ENCODE measurements around the gene DTD2.
A peak's percentile ranks its signal among the peaks of the same experiment; 100 is the strongest.

DTD2 gene

GRCh38 chr14:31420319-31421111 lies 36.8 kb downstream of the DTD2 start, which contains the start of gene HEATR5A:
Gene HEATR5A (minus strand): TSS chr14:31420550. CDS start chr14:31402975, 17,575 bp downstream.
- no peaks in the 10 kb centered on the region for H3K9me3 ChIP-seq (ENCODE audit: control insufficient read depth in 1 of 2, low read length in 2 of 2)
- peak within 1 kb of the TSS; percentile 95 for H3K27ac ChIP-seq (ENCODE audit: low read length)
- peaks cover 0 to 5% of the 10 kb centered on the region in 2 donors for H3K36me3 ChIP-seq (ENCODE audit: control insufficient read depth in 1 of 2, insufficient read depth in 2 of 2, low read length in 2 of 2)
- H3K4me3 ChIP-seq (ENCODE audit: low read depth in 1 of 2, low read length in 2 of 2) = peak within 1 kb of the TSS; percentile 90 to 99
- peaks cover 4 to 13% of the 10 kb centered on the region in 2 donors for H3K4me1 ChIP-seq (ENCODE audit: control insufficient read depth in 1 of 2, insufficient read depth in 2 of 2, low read length in 2 of 2)
- H3K27me3 ChIP-seq (ENCODE audit: low read depth, low read length) = no peaks in the 10 kb centered on the region

- Histone ChIP-seq H3K36me3 (ENCODE audit: control insufficient read depth in 1 of 2, insufficient read depth in 2 of 2, low read length in 2 of 2) (peaks cover 0 to 5% of the 10 kb centered on the region in 2 donors), H3K9me3 (ENCODE audit: control insufficient read depth in 1 of 2, low read length in 2 of 2) (no peaks in the 10 kb centered on the region), H3K27me3 (ENCODE audit: low read depth, low read length) (no peaks in the 10 kb centered on the region), H3K4me3 (ENCODE audit: low read depth in 1 of 2, low read length in 2 of 2) (peak overlapping the region; percentile 90 to 99), H3K27ac (ENCODE audit: low read length) (peak overlapping the region; percentile 95), H3K4me1 (ENCODE audit: control insufficient read depth in 1 of 2, insufficient read depth in 2 of 2, low read length in 2 of 2) (peaks cover 4 to 13% of the 10 kb centered on the region in 2 donors)
Measured at GRCh38 chr14:31419967-31420318, 37.4 kb downstream of the DTD2 start.

- Histone ChIP-seq H3K4me1 (ENCODE audit: control insufficient read depth in 1 of 2, insufficient read depth in 2 of 2, low read length in 2 of 2) (peaks cover 6 to 15% of the 10 kb centered on the region in 2 donors), H3K9me3 (ENCODE audit: control insufficient read depth in 1 of 2, low read length in 2 of 2) (no peaks in the 10 kb centered on the region), H3K27ac (ENCODE audit: low read length) (peak overlapping the region; percentile 95)
Measured at GRCh38 chr14:31419179-31419966, 37.9 kb downstream of the DTD2 start.

GRCh38 chr14:31418440-31418839 lies 38.9 kb downstream of the DTD2 start:
- Histone ChIP-seq H3K4me3 (ENCODE audit: low read depth in 1 of 2, low read length in 2 of 2) (no peak overlapping the region), H3K27me3 (ENCODE audit: low read depth, low read length) (no peaks in the 10 kb centered on the region), H3K36me3 (ENCODE audit: control insufficient read depth in 1 of 2, insufficient read depth in 2 of 2, low read length in 2 of 2) (peaks cover 0 to 5% of the 10 kb centered on the region in 2 donors), H3K4me1 (ENCODE audit: control insufficient read depth in 1 of 2, insufficient read depth in 2 of 2, low read length in 2 of 2) (peaks cover 10 to 19% of the 10 kb centered on the region in 2 donors), H3K9me3 (ENCODE audit: control insufficient read depth in 1 of 2, low read length in 2 of 2) (no peaks in the 10 kb centered on the region), H3K27ac (ENCODE audit: low read length) (no peak overlapping the region)

More at GRCh38 chr14:31419179-31419966, 37.9 kb downstream of the DTD2 start:
- Histone ChIP-seq H3K36me3 (ENCODE audit: control insufficient read depth in 1 of 2, insufficient read depth in 2 of 2, low read length in 2 of 2) (peaks cover 0 to 5% of the 10 kb centered on the region in 2 donors), H3K4me3 (ENCODE audit: low read depth in 1 of 2, low read length in 2 of 2) (peak overlapping the region; percentile 90 to 99), H3K27me3 (ENCODE audit: low read depth, low read length) (no peaks in the 10 kb centered on the region)

GRCh38 chr14:31414190-31414833 lies 43.0 kb downstream of the DTD2 start:
- Histone ChIP-seq H3K4me1 (ENCODE audit: control insufficient read depth in 1 of 2, insufficient read depth in 2 of 2, low read length in 2 of 2) (peaks cover 10 to 23% of the 10 kb centered on the region in 2 donors), H3K36me3 (ENCODE audit: control insufficient read depth in 1 of 2, insufficient read depth in 2 of 2, low read length in 2 of 2) (no peaks in the 10 kb centered on the region), H3K27me3 (ENCODE audit: low read depth, low read length) (no peaks in the 10 kb centered on the region), H3K27ac (ENCODE audit: low read length) (no peak overlapping the region), H3K9me3 (ENCODE audit: control insufficient read depth in 1 of 2, low read length in 2 of 2) (no peaks in the 10 kb centered on the region), H3K4me3 (ENCODE audit: low read depth in 1 of 2, low read length in 2 of 2) (no peak overlapping the region)

- no peaks in the 10 kb centered on the region for H3K36me3 ChIP-seq (ENCODE audit: control insufficient read depth in 1 of 2, insufficient read depth in 2 of 2, low read length in 2 of 2)
- H3K9me3 ChIP-seq (ENCODE audit: control insufficient read depth in 1 of 2, low read length in 2 of 2) = no peaks in the 10 kb centered on the region
- H3K4me3 ChIP-seq (ENCODE audit: low read depth in 1 of 2, low read length in 2 of 2) = no peak overlapping the region
- no peaks in the 10 kb centered on the region for H3K27me3 ChIP-seq (ENCODE audit: low read depth, low read length)
- peaks cover 5 to 12% of the 10 kb centered on the region in 2 donors for H3K4me1 ChIP-seq (ENCODE audit: control insufficient read depth in 1 of 2, insufficient read depth in 2 of 2, low read length in 2 of 2)
- H3K27ac ChIP-seq (ENCODE audit: low read length) = no peak overlapping the region
Measured at GRCh38 chr14:31411218-31411727, 46.0 kb downstream of the DTD2 start.

- H3K36me3 ChIP-seq (ENCODE audit: control insufficient read depth in 1 of 2, insufficient read depth in 2 of 2, low read length in 2 of 2) = no peaks in the 10 kb centered on the region
- no peak overlapping the region for H3K27ac ChIP-seq (ENCODE audit: low read length)
- H3K4me3 ChIP-seq (ENCODE audit: low read depth in 1 of 2, low read length in 2 of 2) = no peak overlapping the region
- H3K27me3 ChIP-seq (ENCODE audit: low read depth, low read length) = no peaks in the 10 kb centered on the region
- peaks cover 5 to 12% of the 10 kb centered on the region in 2 donors for H3K4me1 ChIP-seq (ENCODE audit: control insufficient read depth in 1 of 2, insufficient read depth in 2 of 2, low read length in 2 of 2)
- no peaks in the 10 kb centered on the region for H3K9me3 ChIP-seq (ENCODE audit: control insufficient read depth in 1 of 2, low read length in 2 of 2)
Measured at GRCh38 chr14:31410048-31410650, 47.2 kb downstream of the DTD2 start.

- no peaks in the 10 kb centered on the region for H3K9me3 ChIP-seq (ENCODE audit: control insufficient read depth in 1 of 2, low read length in 2 of 2)
- H3K4me3 ChIP-seq (ENCODE audit: low read depth in 1 of 2, low read length in 2 of 2) = no peak overlapping the region
- H3K36me3 ChIP-seq (ENCODE audit: control insufficient read depth in 1 of 2, insufficient read depth in 2 of 2, low read length in 2 of 2) = no peaks in the 10 kb centered on the region
- H3K27me3 ChIP-seq (ENCODE audit: low read depth, low read length) = no peaks in the 10 kb centered on the region
- H3K4me1 ChIP-seq (ENCODE audit: control insufficient read depth in 1 of 2, insufficient read depth in 2 of 2, low read length in 2 of 2) = peaks cover 0 to 6% of the 10 kb centered on the region in 2 donors
- H3K27ac ChIP-seq (ENCODE audit: low read length) = no peak overlapping the region
Measured at GRCh38 chr14:31408421-31408820, 48.9 kb downstream of the DTD2 start.

GRCh38 chr14:31405599-31406232 lies 51.6 kb downstream of the DTD2 start:
- H3K4me3 ChIP-seq (ENCODE audit: low read depth in 1 of 2, low read length in 2 of 2) = no peak overlapping the region
- H3K9me3 ChIP-seq (ENCODE audit: control insufficient read depth in 1 of 2, low read length in 2 of 2) = no peaks in the 10 kb centered on the region
- H3K27me3 ChIP-seq (ENCODE audit: low read depth, low read length) = no peaks in the 10 kb centered on the region
- H3K27ac ChIP-seq (ENCODE audit: low read length) = no peak overlapping the region
- peaks cover 8 to 12% of the 10 kb centered on the region in 2 donors for H3K36me3 ChIP-seq (ENCODE audit: control insufficient read depth in 1 of 2, insufficient read depth in 2 of 2, low read length in 2 of 2)
- H3K4me1 ChIP-seq (ENCODE audit: control insufficient read depth in 1 of 2, insufficient read depth in 2 of 2, low read length in 2 of 2) = peaks cover 0 to 2% of the 10 kb centered on the region in 2 donors

- Histone ChIP-seq H3K27ac (ENCODE audit: low read length) (no peak overlapping the region), H3K9me3 (ENCODE audit: control insufficient read depth in 1 of 2, low read length in 2 of 2) (no peaks in the 10 kb centered on the region), H3K27me3 (ENCODE audit: low read depth, low read length) (no peaks in the 10 kb centered on the region), H3K4me1 (ENCODE audit: control insufficient read depth in 1 of 2, insufficient read depth in 2 of 2, low read length in 2 of 2) (no peaks in the 10 kb centered on the region), H3K36me3 (ENCODE audit: control insufficient read depth in 1 of 2, insufficient read depth in 2 of 2, low read length in 2 of 2) (peaks cover 10 to 12% of the 10 kb centered on the region in 2 donors), H3K4me3 (ENCODE audit: low read depth in 1 of 2, low read length in 2 of 2) (no peak overlapping the region)
Measured at GRCh38 chr14:31405106-31405505, 52.2 kb downstream of the DTD2 start.
